Suppressor macrophage (primary cell): Measurements from ENCODE around the gene SPDYC.
A peak's percentile ranks its signal among the peaks of the same experiment; 100 is the strongest.
"Not testable (repeated sequence)": the region's sequence is repeated elsewhere in the genome, so short reads cannot be mapped to it uniquely, and the experiment has no call there.

Experiments used
- DNase-seq, 4 experiments: peaks; one replicate each; pipeline ENCODE4 v3.0.0-alpha.2; 2020 to 2022

Gene SPDYC

GRCh38 chr11:65134240-65134951 lies 35.6 kb upstream of the SPDYC start, which contains the start of gene SYVN1:
TSS of gene SYVN1 (minus strand) at chr11:65134519. CDS start at chr11:65133601, 918 bp downstream.
- DNase-seq, result peak; percentile 93 to 97 (median 96)

- DNase-seq, result peak; percentile 89 to 96 (median 94)
These were observed 34.9 kb upstream of the SPDYC start for GRCh38 chr11:65134952-65135632.

- no peak for DNase-seq
These were observed 34.3 kb upstream of the SPDYC start for GRCh38 chr11:65135633-65136145.

- no peak for DNase-seq
These were observed 33.4 kb upstream of the SPDYC start for GRCh38 chr11:65136515-65137096.

GRCh38 chr11:65141896-65142494 lies 28.0 kb upstream of the SPDYC start:
- DNase-seq, result peak in 2 of 4 experiments; percentile 16 to 29

GRCh38 chr11:65147352-65148075 lies 22.5 kb upstream of the SPDYC start:
- DNase-seq, result no peak

GRCh38 chr11:65148657-65149056 lies 21.4 kb upstream of the SPDYC start:
- no peak for DNase-seq

GRCh38 chr11:65150131-65150508 lies 19.9 kb upstream of the SPDYC start:
- DNase-seq, result not testable (repeated sequence)

- peak; percentile 94 to 97 (median 96) for DNase-seq
These were observed 19.3 kb upstream of the SPDYC start for GRCh38 chr11:65150509-65151299.

- peak; percentile 28 to 75 (median 58) for DNase-seq
These were observed 18.6 kb upstream of the SPDYC start for GRCh38 chr11:65151331-65151899.

- DNase-seq, result peak; percentile 27 to 58 (median 41)
These were observed 17.9 kb upstream of the SPDYC start for GRCh38 chr11:65152122-65152521.

- DNase-seq, result peak in 1 of 4 experiments; percentile 28
These were observed 13.8 kb upstream of the SPDYC start for GRCh38 chr11:65156256-65156655.

- no peak for DNase-seq
These were observed 13.1 kb upstream of the SPDYC start for GRCh38 chr11:65156926-65157325.

- peak in 3 of 4 experiments; percentile 26 to 40 (median 31) for DNase-seq
These were observed 12.7 kb upstream of the SPDYC start for GRCh38 chr11:65157336-65157735.

GRCh38 chr11:65159012-65159411 lies 11.0 kb upstream of the SPDYC start:
- DNase-seq, result no peak

GRCh38 chr11:65160643-65161042 lies 9.4 kb upstream of the SPDYC start:
- no peak for DNase-seq

GRCh38 chr11:65163684-65164083 lies 6.3 kb upstream of the SPDYC start:
- no peak for DNase-seq

GRCh38 chr11:65165410-65166317 lies 4.4 kb upstream of the SPDYC start:
- DNase-seq, result no peak

- no peak for DNase-seq
These were observed 3.1 kb upstream of the SPDYC start for GRCh38 chr11:65166893-65167292.

GRCh38 chr11:65167656-65168055 lies 2.4 kb upstream of the SPDYC start:
- no peak for DNase-seq
